Renal cortical epithelial cell (primary cell): ENCODE results near the gene RIPOR2. TPM values are rescaled to one million over a fixed set of nuclear protein-coding genes. Genes with fewer than 3 reads are reported as not detected.
"Not testable (repeated sequence)": the region's sequence is repeated elsewhere in the genome, so short reads cannot be mapped to it uniquely, and the experiment has no call there.

Experiments
- DNase-seq: peaks from one replicate; pipeline ENCODE4 v3.0.0-alpha.2; 2011; ENCODE audit warnings: low read depth
- total RNA-seq: library from RNA; depleted of rRNA; stranded (reverse); fragments of >200 nt; gene quantifications from 2 replicates; pipeline ENCODE4 v1.2.3, GENCODE V29; 2014

RIPOR2 gene
- total RNA-seq, 1 donor from 2014 or later: 0.60 TPM

DNA sequence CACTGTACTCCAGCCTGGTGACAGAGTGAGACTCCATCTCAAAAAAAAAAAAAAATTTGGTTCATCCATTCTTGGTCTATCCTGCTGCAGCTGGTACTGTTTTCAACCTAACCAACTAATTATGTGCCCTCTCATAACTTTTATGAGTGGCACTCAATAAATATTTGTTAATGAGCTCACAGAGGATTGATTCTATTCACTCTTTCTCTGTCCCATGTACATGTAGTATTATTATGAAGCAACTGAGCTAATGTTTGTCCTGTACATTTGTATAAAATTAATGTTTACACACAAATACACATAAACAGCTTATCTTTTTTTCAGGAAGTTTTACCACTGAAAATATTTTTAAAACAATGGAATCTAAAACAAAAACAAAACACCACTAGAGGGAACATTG lies 10.1 kb downstream of the RIPOR2 start:
- DNase-seq: no peak

DNA sequence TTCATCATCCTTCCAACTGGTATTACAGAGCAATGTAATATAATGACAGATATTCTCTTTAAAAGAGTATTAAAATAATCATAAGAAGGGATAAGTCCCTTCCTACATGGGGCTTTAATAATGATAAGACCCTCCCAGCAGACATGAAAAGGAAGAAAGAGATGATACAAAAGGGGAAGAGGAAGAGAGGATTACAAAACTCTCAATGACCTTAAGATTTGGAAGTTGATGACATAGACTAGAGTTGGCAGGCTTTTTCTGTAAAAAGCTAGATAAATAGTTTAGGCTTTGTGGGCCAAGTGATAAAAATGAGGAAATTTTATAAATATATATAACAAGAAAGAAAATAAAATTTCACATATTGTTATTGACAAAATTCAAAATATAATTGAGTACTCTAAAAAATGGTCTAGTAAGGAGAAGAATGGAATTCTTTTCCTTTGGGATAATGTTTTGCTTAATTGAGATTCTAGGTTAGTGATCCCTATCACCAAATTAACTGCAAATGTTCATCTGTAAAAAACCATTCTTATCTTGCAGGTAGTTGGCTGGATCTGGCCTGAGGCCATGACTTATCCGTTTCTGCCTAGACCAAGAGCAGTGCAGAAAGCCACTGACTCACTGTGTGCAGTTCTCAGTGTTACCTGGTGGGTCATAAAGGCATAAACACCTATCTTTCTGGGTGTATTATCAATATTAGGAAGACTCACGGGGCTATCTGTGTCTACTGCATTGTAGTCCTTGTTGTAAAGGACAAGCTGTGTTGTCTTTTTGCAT lies 11.0 kb downstream of the RIPOR2 start:
- no peak for DNase-seq

DNA sequence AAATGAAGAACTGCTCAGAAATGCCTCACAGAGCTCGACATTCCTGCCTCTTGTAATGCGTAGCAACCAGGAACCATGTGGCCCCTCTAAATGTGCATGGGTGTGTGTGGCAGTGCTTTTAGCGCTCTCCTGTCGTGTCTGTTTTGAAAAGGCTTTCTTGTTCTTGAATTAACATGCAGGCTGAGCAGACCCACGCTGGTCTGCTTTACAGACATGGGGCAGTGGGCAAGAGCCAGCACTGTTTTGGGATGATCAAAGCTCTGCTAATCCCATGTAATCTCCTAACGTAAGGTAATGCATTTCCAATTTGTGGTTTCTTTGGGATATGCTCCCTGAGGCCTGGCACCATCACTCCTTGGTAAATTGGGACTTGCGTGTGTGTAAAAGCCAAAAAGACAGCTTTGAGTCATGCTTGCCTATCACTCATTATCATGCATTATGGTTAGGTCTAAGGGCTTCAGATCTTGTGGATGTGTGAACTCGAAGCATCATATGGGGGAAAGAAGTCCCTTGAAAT lies 11.8 kb downstream of the RIPOR2 start:
- no peak for DNase-seq

DNA sequence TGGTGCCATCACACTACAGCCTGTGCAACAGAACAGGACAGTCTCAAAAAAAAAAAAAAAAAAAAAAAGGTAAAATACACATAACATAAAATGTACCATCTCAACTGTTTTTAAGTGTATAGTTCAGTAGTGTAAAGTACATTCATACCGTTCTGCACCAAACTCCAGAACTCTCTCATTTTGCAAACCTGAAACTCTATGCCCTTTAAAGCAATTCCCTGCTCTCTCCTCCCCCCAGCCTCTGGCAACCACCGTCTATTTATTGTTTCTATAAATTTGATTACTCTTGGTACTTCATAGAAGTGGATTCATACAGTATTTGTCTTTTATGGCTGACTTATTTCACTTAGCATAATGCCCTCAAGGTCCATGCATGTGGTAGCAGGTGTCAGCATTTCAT lies 12.9 kb downstream of the RIPOR2 start:
- DNase-seq: no peak

DNA sequence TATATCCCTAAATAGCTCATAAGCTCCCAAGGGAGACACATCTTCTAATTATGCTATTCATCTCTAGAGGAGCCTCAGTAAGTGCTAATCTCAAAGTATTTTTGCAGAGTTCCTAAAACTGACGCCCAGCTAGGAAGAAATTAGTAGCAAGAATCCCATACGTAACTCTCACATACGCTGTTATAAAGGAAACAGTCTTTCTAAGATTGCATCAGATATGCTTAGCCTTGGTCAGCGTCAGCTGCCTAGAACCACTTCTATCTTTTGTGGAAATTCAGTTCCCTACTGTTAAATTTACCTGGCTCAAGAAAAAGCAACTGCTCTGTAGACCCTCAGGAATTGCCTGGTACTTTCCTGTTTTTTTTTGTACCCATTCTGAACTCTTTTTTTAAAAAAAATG lies 13.6 kb downstream of the RIPOR2 start:
- no peak for DNase-seq

DNA sequence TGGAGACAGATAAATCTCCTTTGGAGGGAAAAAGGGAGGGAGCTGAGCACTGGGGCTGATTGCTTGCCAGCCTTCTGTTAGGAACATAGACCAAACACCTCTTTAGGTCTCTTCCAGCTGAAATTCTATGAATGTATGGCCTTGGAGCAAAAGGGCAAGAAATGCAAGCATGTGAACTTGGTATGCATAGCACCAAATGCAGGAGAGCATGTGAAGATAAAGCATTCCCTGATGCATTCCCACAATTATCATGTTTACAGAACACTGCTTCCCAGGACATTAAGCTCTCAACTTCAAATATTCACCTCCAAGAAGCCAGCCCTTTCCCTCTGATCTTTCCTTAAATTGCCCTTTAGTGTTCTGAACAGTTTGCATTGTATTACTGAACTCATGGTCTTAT lies 15.6 kb downstream of the RIPOR2 start:
- DNase-seq: no peak

DNA sequence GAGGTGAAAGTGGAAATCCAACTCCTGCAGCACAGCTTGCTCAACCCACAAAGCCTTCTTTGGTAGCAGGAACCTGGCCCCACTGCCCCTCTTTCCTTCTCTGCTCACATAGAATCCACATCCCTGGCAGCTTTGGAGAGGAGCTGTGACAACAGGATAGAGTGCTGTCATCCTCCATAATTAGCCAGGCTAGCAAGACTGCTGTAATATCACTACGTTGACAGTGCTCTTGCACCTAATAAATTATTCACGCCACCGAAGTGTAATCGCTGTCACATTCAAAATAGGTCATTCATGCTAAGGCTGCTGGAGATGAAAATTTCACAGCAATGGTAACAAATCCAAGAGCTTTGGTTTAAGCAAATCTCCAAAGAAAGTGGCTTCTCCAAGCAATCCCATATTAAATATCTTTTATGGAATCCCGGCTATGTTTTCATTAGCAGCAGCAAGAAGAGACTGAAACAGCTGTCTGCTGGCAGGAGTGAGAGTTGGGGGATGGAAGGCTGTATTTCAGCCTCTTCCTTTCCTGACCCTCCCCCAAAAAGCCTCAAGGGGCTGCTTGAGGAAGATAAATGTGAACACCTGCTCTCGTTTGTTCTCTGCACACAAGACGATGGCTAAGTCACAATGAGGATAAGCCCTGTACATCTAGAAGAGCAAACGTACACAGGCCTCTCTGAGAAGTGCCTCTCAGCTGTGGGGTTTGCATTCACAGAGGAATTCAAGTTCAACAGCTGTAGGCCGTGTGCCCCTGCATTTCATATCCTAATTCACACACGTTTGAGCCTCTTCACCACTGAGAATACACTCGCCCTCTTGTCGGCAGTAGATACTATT lies 16.5 kb downstream of the RIPOR2 start:
- DNase-seq: no peak

DNA sequence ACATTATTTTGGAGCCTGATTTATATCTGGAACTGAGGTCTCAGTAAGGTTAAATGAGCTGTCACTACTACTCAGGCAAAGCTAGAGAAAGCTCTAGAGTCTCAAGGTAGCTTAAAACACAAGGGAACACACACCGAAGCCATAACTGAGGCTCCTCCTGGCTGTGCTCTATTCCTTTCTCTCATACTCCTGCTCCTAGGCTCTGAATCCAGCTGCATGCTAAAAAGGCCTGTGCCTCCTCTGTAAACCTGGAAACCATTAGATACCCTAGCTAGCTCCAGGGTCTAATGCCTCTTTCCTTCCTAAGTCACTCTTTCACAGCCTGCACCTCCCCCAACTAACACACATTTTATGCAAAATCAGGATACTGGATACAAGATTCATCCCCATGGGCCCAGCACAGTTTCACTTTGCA lies 17.1 kb downstream of the RIPOR2 start:
- DNase-seq: no peak

DNA sequence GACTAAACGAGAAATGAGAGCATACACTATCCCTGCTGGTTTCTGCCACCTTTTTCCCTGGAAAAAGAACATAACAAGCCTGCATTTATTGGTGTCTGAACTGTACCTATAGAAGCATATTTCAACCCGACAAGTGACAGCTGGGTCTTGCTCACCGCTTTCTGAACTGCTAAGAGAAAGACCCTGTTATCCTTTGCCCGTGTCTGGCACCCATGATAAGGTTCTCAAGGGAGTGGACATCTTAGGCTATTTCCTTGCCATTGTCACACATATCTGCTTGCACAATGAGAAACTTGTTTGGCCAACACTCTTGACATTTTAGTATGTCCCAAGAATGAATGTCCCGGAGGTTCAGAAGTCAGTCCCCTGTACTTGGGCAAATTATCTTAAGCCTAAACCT lies 19.3 kb downstream of the RIPOR2 start:
- no peak for DNase-seq

DNA sequence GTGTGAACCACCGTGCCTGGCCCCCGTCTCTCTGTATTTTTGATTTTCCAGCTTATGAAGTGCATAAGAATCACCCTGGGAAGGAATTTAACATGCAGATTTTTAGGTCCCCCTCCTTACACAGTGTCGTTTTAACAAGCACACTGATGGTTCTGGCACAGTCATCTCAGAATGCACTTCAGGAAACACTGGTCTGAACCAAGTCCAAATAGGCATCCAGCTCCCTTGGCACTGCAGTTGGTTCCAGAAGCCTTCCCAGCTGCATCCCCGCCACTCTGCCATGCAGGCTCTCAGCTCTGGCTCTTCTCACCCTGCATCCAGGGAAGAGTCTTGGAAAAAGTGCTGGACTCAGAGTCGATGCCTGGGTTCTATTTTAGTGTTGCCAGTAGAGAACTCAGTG lies 20.1 kb downstream of the RIPOR2 start:
- DNase-seq: no peak

DNA sequence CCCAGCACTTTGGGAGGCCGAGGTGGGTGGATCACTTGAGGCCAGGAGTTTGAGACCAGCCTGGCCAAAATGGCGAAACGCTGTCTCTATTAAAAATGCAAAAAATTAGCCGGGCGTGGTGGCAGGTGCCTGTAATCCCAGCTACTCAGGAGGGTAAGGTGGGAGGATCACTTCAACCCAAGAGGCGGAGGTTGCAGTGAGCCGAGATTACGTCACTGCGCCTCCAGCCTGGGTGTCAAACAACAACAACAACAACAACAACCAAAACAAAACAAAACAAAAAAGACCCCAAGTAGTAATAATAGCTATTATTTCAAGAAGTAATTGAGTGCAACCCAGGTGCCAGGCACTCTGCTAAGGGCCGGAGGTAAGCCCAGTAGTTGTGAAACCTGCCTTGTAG lies 21.7 kb downstream of the RIPOR2 start:
- DNase-seq: not testable (repeated sequence)

DNA sequence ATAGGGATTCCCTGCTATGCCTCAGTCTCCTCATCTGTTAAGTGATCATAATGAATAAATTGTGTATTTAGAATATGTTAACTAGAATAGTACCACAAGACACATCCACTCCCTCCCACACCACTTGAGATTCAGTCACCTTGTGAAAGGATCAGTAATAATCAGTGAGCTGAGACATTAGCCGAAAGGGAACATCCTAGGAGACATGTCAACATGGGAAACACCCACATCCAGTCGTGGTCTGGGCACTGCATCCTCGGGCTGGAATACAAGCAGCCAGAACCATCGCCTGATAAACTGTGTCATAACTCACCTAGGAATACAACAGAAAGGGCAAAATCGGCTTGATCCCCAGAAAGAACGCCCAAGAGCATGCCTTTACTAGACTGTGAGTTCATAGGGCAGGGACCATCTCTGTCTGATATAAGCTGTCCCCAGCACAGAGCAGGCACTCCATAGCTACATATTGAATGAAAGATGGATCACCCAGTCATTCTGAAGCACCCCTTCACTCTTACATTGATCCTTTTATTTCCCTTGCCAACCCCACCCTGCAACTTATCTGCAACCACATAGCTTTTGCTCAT lies 23.9 kb downstream of the RIPOR2 start:
- DNase-seq: no peak

DNA sequence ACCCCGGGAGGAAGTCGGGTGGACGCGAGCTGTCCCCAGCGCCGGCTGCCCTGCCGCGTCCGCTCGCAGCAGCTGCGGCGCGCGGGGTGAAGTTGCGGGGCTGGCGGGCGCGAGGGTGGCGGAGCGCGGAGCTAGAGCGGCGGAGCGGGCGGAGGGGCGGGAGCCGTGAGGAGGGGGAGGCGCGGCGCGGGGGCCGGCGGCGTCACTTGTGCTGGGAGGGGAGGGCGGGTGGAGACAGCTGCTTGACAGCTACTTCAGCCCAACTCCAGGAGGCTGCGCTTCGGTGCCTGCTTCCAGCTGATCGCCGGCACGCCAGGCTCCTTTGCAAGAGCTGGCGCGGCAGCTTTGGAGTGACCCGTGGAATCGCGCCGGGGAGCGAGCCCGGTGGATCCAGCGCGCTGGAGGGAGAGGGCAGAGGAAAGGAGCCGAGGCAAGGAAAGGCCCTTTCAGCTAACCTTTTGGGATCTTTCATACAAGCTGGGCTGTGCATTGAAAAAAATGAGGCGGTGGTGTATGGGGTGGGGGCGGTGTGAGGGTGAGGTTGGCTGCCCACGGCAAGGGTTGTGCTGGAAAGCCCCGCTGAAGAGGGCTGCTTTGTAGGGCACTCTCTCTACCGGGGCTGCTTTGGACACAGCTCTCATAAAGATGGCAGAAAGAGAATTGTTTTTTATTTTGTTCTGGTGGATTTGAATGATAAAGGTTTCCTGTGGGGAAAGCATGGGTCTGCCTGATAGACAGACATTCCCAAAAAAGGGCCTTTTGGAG lies 24.6 kb downstream of the RIPOR2 start:
- no peak for DNase-seq

DNA sequence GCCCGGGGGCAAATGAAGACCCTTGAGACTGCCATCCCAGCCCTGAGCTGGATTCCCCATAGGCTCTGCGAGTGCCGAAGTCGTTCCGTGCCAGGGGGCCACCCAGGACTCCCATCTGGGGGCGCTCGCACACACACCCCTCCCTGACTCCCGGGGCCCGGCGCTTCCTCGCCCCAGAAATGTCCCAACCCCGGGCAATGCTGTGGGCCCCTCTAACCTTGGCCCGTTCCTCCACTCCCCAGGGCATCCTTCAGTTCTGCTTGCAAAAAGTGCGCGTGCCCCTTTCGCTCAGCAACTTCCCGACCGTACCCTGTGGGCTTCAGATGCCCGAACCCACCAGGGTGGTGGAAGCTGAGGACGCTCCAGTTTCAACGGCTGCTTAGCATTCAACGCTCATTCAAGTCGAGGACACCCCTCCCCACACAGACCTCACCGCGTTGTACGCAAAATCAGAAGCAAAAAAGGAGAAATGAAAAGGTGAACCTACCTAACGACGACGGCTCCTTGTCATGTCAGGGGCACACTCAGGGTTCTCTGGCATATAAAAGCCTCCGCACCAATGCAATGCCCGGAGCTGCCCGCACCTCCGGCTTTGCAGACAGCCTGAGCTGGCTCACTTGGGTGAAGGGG lies 25.3 kb downstream of the RIPOR2 start:
- no peak for DNase-seq

DNA sequence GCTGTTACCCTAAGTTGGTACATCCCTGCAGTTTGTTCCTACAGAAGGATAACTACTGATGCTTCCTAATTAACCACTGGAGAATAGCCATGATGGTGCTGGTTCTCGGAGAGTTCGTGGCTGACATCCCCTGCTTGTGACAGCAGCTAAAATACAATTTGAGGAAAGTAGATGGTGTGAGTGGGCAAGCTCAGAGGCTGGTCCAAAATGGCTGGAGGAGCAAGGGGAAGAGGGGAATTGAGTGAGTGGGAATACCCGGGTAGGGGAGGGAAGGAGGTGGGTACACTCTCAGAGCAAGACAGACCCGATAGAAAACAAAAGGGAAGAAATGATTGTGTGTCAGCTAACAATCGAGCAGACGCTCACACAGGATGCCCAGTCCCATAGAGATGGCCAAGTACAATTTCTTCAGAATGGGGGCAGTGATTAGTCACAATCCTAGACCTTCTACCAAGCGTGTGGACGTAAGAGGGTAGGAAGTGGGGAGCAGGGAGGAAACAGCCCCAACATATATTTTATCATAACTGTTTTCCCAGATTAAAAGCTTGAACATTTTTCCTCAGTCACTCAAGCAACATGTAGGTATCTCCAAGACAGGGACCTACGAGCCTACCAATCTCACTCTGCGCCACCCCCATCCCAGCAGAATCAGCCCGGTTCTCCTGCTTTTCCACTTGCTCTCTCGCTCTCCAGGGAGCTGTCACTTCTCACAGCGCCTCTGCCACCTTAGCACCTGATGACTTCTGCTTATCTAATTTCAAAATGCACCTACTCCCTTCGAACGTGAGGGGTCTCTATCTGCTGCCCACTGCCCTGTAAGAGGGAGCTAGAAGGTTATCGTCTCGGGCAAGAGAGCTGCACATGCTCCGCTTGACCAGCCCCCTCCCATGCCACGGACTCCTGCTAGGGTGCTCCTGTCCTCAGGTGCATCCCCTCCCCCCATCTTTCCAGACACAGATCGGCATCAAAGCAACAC lies 26.2 kb downstream of the RIPOR2 start:
- no peak for DNase-seq

DNA sequence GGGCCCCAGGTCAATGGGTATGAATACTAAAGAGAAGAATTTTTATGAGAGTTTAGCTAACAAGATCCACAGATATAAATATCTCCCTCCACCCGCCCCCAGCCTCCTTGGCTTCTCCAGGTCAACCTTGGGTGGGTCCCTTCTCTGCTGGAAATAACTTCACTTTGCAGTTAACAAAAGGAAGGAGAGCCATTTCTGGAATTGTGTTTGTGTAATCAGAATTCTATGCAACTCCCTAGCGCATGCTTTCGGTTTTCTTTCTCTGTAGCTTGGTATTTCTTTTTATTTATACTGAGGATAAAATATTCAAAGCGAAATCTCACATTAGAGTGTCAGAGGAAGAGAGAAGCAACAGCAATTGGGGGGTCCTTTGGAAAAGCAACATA lies 27.1 kb downstream of the RIPOR2 start:
- DNase-seq: no peak

DNA sequence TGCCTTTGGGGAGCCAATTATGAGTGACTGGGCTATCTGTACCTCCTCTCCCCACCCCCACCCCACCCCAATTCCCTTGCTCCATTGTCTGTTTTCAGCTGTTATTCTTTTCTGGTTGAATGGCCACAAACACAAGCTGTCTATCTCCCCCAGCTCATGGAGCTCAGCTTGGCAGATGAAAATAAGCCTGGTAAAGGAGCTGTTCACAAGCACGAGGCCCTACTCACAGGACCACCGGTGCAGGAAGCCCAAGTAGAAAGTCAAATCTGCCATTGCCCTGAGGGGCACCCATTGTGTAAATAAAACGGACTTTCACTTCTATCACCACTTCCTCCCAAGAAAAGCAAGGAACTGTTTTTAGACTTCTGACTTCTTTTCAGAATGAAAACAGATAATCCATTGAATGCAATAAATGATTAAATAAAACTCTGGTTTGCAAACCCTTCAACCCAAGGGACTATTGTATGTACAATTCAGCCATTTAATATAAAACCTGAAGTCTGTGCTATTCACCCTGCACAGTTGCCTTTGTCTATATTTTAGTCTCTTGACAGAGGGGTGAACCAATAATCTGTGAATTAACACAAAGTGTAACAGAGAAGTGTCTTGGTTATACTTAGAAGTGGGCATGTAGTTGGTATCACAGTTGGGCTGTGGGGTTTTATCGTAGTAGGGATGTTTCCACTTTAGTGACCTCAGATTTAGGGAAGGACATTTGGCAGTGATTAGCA lies 27.7 kb downstream of the RIPOR2 start:
- no peak for DNase-seq

DNA sequence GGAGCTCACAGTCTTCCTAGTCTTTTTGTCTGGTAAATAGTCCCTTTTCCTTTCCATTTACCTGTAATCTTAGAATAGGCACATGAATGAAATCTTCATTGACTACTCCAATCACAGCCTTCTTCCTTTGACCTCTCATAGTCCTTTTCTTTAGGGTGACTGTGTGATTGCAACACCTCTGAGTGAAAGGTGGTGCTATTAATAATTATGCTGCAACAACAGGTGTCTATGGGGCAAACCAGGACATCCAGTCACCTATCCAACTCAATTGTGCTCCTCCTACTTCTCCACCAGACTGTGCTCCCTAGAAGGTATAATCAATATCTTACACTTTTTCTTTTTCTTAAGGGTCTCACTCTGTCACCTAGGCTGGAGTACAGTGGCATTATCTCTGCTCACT lies 29.4 kb downstream of the RIPOR2 start:
- no peak for DNase-seq

DNA sequence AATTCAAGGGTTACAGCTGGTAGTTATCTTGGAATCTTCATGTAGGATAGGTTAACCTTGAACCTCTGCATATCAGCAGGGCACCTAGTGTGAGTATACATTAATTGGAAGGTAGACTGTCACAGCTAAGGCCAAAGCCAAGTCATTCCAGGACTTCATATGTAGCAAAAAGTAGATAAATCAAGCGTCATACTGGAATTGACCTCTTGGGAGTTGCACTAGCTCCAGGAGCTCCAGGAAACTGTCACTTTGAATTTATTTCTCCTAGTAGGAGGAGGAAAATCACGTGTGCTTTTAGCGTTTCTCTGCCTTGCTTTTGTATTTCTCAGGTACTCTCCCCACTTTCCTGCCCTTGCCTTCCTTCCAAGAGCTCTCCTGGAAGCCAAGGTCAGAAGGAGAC lies 30.3 kb downstream of the RIPOR2 start:
- DNase-seq: no peak

DNA sequence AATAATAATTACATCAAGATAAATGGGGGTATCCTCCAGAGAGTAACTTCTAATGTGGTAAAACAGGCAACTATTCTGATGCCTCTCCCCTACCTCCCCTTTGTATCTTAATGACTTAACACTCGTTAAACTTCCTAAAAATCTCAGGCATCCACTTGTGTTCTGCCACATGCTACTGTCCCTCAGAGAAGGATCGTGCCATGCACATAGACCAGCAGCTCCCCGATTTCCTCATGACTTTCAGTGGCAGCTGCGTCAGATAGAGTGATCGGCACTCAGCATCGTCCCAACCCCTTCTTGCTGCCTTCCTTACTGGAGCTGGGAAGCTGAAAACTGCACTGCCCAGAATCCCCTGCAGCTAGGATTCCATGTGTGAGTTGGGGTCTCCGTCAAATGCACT lies 32.1 kb downstream of the RIPOR2 start:
- no peak for DNase-seq
